Measurements from ENCODE around the gene CCSER2. TPM values are rescaled to one million over a fixed set of nuclear protein-coding genes. Genes with fewer than 3 reads are reported as not detected.

CCSER2 gene
- polyA plus RNA-seq, 1 donor (not counting 4 experiments of a cell fraction or from before 2014, with no cell fraction given): 26.7 TPM

DNA sequence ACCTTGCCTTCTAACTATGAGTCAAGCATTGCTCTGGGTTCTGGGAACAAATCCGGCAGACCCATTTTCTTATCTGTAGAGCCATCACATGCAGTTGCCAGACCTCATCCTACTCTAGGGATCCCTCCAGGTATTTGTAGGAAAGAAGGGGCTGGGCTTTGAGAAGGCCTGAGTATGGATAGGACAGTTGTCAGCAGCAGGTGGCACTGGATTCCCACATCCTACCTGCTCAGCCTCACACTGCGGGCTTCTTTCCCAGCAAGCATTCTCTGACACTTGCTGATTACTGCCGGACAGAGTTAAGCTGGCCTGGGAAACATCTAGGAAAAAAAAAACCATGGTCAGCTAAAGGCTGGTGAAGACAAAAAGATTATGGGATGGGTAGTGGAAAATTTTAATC, 224.1 kb downstream of the CCSER2 start:
- H3K4me2 ChIP-seq (ENCODE audit: control insufficient read depth, extremely low read depth, insufficient read depth, low read depth, low read length): no peak overlapping the region
- no peaks in the 10 kb centered on the region for H3K36me3 ChIP-seq (ENCODE audit: control insufficient read depth in 2 of 2, extremely low read depth in 1 of 2, insufficient read depth in 2 of 2, low read length in 2 of 2)
- no peaks in the 10 kb centered on the region for H3K79me2 ChIP-seq (ENCODE audit: control insufficient read depth, insufficient read depth, low read length)
- DNase-seq (ENCODE audit: low read depth, low spot score): no peak
- H3K27ac ChIP-seq (ENCODE audit: control insufficient read depth, insufficient read depth, low read length): no peak overlapping the region
- TF ChIP-seq, protein P1, sequence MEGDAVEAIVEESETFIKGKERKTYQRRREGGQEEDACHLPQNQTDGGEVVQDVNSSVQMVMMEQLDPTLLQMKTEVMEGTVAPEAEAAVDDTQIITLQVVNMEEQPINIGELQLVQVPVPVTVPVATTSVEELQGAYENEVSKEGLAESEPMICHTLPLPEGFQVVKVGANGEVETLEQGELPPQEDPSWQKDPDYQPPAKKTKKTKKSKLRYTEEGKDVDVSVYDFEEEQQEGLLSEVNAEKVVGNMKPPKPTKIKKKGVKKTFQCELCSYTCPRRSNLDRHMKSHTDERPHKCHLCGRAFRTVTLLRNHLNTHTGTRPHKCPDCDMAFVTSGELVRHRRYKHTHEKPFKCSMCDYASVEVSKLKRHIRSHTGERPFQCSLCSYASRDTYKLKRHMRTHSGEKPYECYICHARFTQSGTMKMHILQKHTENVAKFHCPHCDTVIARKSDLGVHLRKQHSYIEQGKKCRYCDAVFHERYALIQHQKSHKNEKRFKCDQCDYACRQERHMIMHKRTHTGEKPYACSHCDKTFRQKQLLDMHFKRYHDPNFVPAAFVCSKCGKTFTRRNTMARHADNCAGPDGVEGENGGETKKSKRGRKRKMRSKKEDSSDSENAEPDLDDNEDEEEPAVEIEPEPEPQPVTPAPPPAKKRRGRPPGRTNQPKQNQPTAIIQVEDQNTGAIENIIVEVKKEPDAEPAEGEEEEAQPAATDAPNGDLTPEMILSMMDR (optimal IDR thresholded peaks at IDR 0.05 in 1 of 3, IDR thresholded peaks at IDR 0.05 in 1 of 3, conservative IDR thresholded peaks at IDR 0.05 in 1 of 3; ENCODE audit: extremely low read depth in 1 of 3, insufficient read depth in 2 of 3, low read length in 3 of 3): peak in 1 of 3 experiments; percentile 31
- no peak for TF ChIP-seq EZH2 (IDR thresholded peaks at IDR 0.05; ENCODE audit: low read length)
- H3K9ac ChIP-seq (ENCODE audit: control insufficient read depth, extremely low read depth, insufficient read depth, low read length): no peak overlapping the region
- no peaks in the 10 kb centered on the region for H3K9me3 ChIP-seq (ENCODE audit: control insufficient read depth, low read depth, low read length)
- H3K4me3 ChIP-seq (ENCODE audit: control insufficient read depth in 2 of 3, extremely low read depth in 1 of 3, insufficient read depth in 2 of 3, low read depth in 1 of 3, low read length in 3 of 3): no peak overlapping the region
- dilution Hi-C loops (cut with MboI; ENCODE audit: extremely low pct_ligation_motif_present, low sequenced_read_pairs): no loop called here
- no peaks in the 10 kb centered on the region for H4K20me1 ChIP-seq (ENCODE audit: control insufficient read depth, extremely low read depth, insufficient read depth, low read length)
- no peaks in the 10 kb centered on the region for H3K9me1 ChIP-seq (ENCODE audit: control insufficient read depth, extremely low read depth, insufficient read depth, low read length)
- no peaks in the 10 kb centered on the region for H3K4me1 ChIP-seq (ENCODE audit: control insufficient read depth, extremely low read depth, insufficient read depth, low read length)
- no peak overlapping the region for H2AFZ ChIP-seq (ENCODE audit: control insufficient read depth, low read length)
- FAIRE-seq: no peak
- no peaks in the 10 kb centered on the region for H3K27me3 ChIP-seq (ENCODE audit: control insufficient read depth, extremely low read depth, insufficient read depth, low read length)

DNA sequence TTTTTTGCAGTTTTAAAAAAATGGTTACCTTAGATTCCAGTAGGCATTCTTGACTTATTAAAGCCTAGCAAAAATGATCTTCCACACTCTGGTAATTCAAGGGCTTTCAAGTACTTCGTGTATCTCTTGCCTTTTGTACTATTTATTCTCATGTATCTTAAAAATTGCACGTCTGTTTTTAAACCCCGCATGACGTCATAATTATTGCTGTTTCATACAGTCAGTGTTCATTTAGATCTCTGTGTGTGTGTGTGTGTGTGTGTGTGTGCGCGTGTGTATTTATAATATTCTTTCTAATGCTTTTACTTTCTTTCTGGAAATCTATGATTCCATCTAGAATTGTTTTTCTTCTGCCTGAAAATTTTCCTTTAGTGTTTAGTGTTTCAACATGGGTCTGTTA, 234.2 kb downstream of the CCSER2 start:
- FAIRE-seq (no peak), DNase-seq (ENCODE audit: low read depth, low spot score) (no peak)
- no peak overlapping the region for H3K27ac ChIP-seq (ENCODE audit: control insufficient read depth, insufficient read depth, low read length)
- no peak overlapping the region for H2AFZ ChIP-seq (ENCODE audit: control insufficient read depth, low read length)
- dilution Hi-C loops (cut with MboI; ENCODE audit: extremely low pct_ligation_motif_present, low sequenced_read_pairs): no loop called here
- no peak overlapping the region for H3K4me3 ChIP-seq (ENCODE audit: control insufficient read depth in 2 of 3, extremely low read depth in 1 of 3, insufficient read depth in 2 of 3, low read depth in 1 of 3, low read length in 3 of 3)
- H3K27me3 ChIP-seq (ENCODE audit: control insufficient read depth, extremely low read depth, insufficient read depth, low read length): no peaks in the 10 kb centered on the region
- H3K9me1 ChIP-seq (ENCODE audit: control insufficient read depth, extremely low read depth, insufficient read depth, low read length): no peaks in the 10 kb centered on the region
- no peak overlapping the region for H3K4me2 ChIP-seq (ENCODE audit: control insufficient read depth, extremely low read depth, insufficient read depth, low read depth, low read length)
- H3K36me3 ChIP-seq (ENCODE audit: control insufficient read depth in 2 of 2, extremely low read depth in 1 of 2, insufficient read depth in 2 of 2, low read length in 2 of 2): no peaks in the 10 kb centered on the region
- H3K9me3 ChIP-seq (ENCODE audit: control insufficient read depth, low read depth, low read length): no peaks in the 10 kb centered on the region
- TF ChIP-seq EZH2 (IDR thresholded peaks at IDR 0.05; ENCODE audit: low read length): no peak
- TF ChIP-seq, protein P1 (optimal IDR thresholded peaks at IDR 0.05 in 1 of 3, IDR thresholded peaks at IDR 0.05 in 1 of 3, conservative IDR thresholded peaks at IDR 0.05 in 1 of 3; ENCODE audit: extremely low read depth in 1 of 3, insufficient read depth in 2 of 3, low read length in 3 of 3): no peak
- H3K4me1 ChIP-seq (ENCODE audit: control insufficient read depth, extremely low read depth, insufficient read depth, low read length): no peaks in the 10 kb centered on the region
- H3K79me2 ChIP-seq (ENCODE audit: control insufficient read depth, insufficient read depth, low read length): no peaks in the 10 kb centered on the region
- H3K9ac ChIP-seq (ENCODE audit: control insufficient read depth, extremely low read depth, insufficient read depth, low read length): no peak overlapping the region
- H4K20me1 ChIP-seq (ENCODE audit: control insufficient read depth, extremely low read depth, insufficient read depth, low read length): no peaks in the 10 kb centered on the region
